ENCODE measurements around the gene HMGN5.

Gene HMGN5

DNA sequence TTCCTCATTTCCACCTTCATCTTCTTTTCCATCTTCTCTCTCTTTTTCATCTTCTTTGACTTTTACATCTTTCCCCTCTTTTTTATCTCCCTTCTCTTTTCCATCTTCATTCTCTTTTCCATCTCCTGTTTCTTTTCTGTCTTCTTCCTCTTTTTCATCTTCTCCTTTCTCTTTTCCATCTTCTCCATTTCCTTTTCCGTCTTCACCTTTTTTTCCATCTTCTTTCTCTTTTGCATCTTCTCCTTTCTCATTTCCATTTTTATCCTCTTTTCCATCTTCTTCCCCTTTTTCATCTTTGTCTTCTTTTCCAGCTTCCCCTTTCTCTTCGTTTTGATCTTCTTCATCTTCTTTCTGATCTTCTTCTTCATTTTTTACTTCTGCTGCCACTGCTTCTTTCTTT is 87.0 kb downstream of the HMGN5 start:
- no peak for DNase-seq

DNA sequence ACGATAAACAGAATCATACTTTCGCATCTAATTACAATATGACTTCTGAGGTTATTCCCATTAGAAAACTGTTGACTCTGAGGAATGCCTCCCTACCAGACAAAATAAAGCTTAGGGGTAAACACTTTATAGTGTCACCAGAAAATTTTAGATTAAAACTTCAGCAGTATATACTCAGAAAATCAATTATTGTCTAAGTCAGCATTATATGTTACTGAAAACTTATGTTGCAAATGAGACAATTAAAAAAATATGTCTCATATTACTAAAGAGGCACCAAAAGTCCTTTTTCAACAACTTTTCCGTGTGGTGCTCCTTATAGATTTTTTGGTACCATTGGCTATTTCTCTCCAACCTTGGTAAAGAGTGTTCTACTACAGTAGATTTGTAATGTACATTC is 91.4 kb downstream of the HMGN5 start:
- DNase-seq = no peak

DNA sequence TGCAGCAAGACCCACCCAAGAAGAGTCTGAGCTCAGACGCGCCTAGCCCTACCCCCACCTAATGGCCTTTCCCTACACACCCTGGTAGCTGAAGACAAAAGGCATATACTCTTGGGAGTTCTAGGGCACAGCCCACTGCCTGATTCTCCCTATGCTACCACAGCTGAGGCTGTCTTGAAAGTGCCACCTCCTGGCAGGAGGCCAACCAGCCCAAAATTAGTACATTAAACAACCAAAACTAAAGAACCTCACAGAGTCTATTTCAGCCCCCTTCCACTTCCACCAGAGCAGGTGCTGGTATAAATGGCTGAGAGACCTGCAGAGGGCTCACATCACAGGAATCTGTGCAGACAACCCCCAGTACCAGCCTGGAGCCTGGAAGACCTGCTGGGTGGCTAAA is 119.1 kb downstream of the HMGN5 start:
- DNase-seq = no peak
